IPS-15b (cell line): ENCODE measurements around the gene MAP3K3.

Experiments used
- H3K27me3 ChIP-seq: one replicate; pipeline ENCODE4 v1.6.1; 2013; ENCODE audit warnings: low read length; ENCODE audit not compliant: control insufficient read depth, insufficient read depth
- H3K36me3 ChIP-seq: one replicate; pipeline ENCODE4 v1.6.1; 2013; ENCODE audit warnings: low read length; ENCODE audit not compliant: control insufficient read depth, insufficient read depth
- H3K4me1 ChIP-seq: one replicate; pipeline ENCODE4 v1.6.1; 2013; ENCODE audit warnings: mild to moderate bottlenecking, low read length; ENCODE audit not compliant: control insufficient read depth, insufficient read depth
- H3K4me3 ChIP-seq: one replicate; pipeline ENCODE4 v1.5.1; 2013; ENCODE audit warnings: low read depth, low read length
- H3K9ac ChIP-seq: one replicate; pipeline ENCODE4 v1.6.1; 2013; ENCODE audit warnings: low read depth, mild to moderate bottlenecking, low read length
- H3K9me3 ChIP-seq: one replicate; pipeline ENCODE4 v1.6.1; 2013; ENCODE audit warnings: mild to moderate bottlenecking, low read length; ENCODE audit not compliant: control insufficient read depth, insufficient read depth

The MAP3K3 gene

DNA sequence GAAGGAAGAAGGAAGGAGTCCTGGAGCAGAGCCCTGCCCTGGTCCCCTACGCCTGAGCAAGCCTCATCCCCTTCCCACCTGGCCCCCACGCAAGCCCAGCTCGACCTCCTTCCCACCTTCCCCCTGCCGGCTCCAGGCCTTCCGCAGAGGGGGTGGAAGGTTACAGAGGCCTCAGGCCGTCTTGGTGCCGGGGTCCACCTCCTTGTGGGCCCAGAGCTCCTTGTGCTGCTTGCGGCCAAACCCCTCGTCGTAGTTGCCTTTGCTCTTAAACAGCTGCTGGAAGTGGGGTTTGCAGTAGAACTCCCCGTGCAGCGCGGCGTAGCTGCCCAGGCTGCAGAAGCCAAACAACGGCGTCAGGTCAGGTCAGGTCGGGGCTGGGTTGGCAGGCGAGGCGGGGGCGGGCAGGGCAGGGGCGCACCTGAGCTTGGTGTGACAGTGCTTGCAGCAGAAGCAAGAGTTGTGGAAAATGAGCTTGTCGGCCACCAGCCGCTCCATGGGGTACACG, 76.2 kb downstream of the MAP3K3 start:
- Histone ChIP-seq H3K4me3 (peak overlapping the region; percentile 56), H3K27me3 (no peaks in the 10 kb centered on the region), H3K4me1 (peaks cover 12% of the 10 kb centered on the region), H3K9ac (no peak overlapping the region), H3K36me3 (peaks cover 24% of the 10 kb centered on the region), H3K9me3 (no peaks in the 10 kb centered on the region)

- Histone ChIP-seq H3K27me3 (no peaks in the 10 kb centered on the region), H3K9me3 (no peaks in the 10 kb centered on the region), H3K36me3 (peaks cover 25% of the 10 kb centered on the region), H3K9ac (peak overlapping the region; percentile 37), H3K4me3 (peak overlapping the region; percentile 56), H3K4me1 (peaks cover 12% of the 10 kb centered on the region)
These were observed 76.8 kb downstream of the MAP3K3 start for GRCh38 chr17:63698886-63699637.

DNA sequence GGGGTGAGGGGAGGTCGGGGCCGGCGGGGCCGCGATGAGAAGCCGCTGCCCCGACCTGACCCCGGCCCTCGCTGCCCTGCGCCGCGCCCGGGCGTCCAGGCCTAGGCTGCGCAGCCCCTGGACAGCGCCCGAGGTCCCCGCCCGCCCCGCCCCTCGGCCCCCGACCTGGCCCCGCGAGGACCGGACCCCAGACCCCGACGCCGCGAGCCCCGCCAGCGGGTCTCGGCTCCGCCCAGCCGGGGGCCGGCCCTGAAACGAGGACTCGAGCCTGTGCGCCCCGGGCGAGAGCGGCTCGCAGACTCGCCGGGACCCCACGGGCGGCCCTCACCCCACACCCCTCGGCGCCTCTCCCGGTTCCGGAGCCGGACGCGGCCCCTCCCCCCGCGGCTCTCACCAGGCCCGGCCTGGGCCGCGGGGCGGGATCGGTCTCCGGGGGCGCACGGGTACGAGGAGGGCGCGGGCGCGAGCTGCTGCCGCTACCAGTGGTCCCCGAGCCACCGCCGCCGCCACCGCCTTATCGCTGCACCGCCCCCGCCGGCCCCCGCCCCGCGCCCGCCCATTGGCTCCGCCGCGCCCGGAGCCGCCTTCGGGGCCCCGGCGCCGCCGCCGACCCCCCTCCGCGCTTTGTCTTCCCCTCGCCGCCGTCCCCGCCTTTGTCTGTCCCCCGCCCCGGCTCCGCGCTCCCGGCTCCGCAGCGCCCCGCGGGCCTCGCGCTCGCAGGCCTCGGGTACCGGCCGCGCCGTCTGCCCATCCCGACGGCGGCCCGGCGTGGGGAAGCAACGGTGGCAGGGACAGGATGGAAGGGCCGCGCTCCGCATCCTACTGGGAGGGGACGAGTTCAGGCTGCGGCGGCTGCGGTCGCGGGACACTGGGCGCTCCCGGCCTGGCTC, 77.7 kb downstream of the MAP3K3 start, which contains the start of gene LIMD2:
TSS of gene LIMD2 (minus strand) at position 488 of the 890 bp plus-strand sequence. CDS start 827 bp downstream, outside the sequence.
- no peaks in the 10 kb centered on the region for H3K9me3 ChIP-seq
- peaks cover 27% of the 10 kb centered on the region for H3K36me3 ChIP-seq
- peaks cover 9% of the 10 kb centered on the region for H3K4me1 ChIP-seq
- peak within 1 kb of the TSS; percentile 65 for H3K9ac ChIP-seq
- no peaks in the 10 kb centered on the region for H3K27me3 ChIP-seq
- H3K4me3 ChIP-seq = peak within 1 kb of the TSS; percentile 67

- peaks cover 9% of the 10 kb centered on the region for H3K4me1 ChIP-seq
- peak overlapping the region; percentile 67 for H3K4me3 ChIP-seq
- H3K9ac ChIP-seq = peak overlapping the region; percentile 65
- H3K9me3 ChIP-seq = no peaks in the 10 kb centered on the region
- H3K36me3 ChIP-seq = peaks cover 31% of the 10 kb centered on the region
- H3K27me3 ChIP-seq = no peaks in the 10 kb centered on the region
These were observed 78.6 kb downstream of the MAP3K3 start for GRCh38 chr17:63700528-63701455.

DNA sequence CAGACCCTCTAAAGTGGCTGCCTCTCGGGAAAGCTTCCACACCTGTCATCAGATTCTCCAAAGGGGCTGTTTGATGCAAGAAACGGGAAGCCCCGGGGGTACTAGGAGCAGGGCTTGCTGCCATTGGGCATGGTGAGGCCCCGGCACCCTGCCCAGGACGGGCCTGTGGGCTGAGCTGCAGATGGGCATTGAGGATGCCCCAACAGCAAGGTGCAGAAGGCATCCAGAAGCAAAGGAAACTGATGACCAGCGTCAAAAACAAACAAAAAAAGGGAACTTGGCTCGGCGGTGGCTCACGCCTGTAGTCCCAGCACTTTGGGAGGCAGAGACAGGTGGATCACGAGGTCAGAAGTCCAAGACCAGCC, 79.2 kb downstream of the MAP3K3 start:
- no peaks in the 10 kb centered on the region for H3K9me3 ChIP-seq
- H3K4me3 ChIP-seq = peak overlapping the region; percentile 67
- H3K4me1 ChIP-seq = peaks cover 9% of the 10 kb centered on the region
- H3K36me3 ChIP-seq = peaks cover 31% of the 10 kb centered on the region
- no peaks in the 10 kb centered on the region for H3K27me3 ChIP-seq
- peak overlapping the region; percentile 65 for H3K9ac ChIP-seq

GRCh38 chr17:63701868-63702720, 79.9 kb downstream of the MAP3K3 start:
- Histone ChIP-seq H3K9me3 (no peaks in the 10 kb centered on the region), H3K4me3 (peak overlapping the region; percentile 67), H3K4me1 (peaks cover 5% of the 10 kb centered on the region), H3K9ac (peak overlapping the region; percentile 16), H3K36me3 (peaks cover 26% of the 10 kb centered on the region), H3K27me3 (no peaks in the 10 kb centered on the region)

GRCh38 chr17:63702721-63703015, 80.5 kb downstream of the MAP3K3 start:
- no peak overlapping the region for H3K9ac ChIP-seq

DNA sequence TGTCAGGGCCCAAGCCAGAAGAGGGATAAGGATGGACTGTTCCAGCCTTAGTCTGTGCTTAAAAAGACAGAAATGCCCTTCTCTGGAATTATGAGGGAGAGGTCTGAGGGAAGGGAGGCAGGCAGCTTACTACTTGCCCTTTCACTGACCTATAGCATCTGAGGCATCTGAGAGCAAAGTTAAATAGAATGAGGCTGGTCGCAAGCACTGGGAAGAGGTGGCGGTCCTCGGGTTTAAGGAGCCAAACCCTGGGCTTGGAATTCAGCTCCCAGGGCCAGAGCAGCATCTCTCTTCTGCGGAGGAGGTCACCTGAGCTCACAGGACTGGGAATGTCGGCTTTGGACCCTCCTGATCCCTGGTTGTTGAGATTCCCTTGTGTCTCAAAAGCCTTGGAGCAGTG, 80.8 kb downstream of the MAP3K3 start:
- H3K36me3 ChIP-seq = peaks cover 21% of the 10 kb centered on the region
- no peaks in the 10 kb centered on the region for H3K9me3 ChIP-seq
- H3K27me3 ChIP-seq = no peaks in the 10 kb centered on the region
- H3K4me3 ChIP-seq = no peak overlapping the region
- no peak overlapping the region for H3K9ac ChIP-seq
- H3K4me1 ChIP-seq = peaks cover 3% of the 10 kb centered on the region

More at GRCh38 chr17:63702721-63703015, 80.5 kb downstream of the MAP3K3 start:
- H3K36me3 ChIP-seq = peaks cover 21% of the 10 kb centered on the region
- H3K9me3 ChIP-seq = no peaks in the 10 kb centered on the region
- H3K4me3 ChIP-seq = no peak overlapping the region
- H3K4me1 ChIP-seq = peaks cover 3% of the 10 kb centered on the region
- H3K27me3 ChIP-seq = no peaks in the 10 kb centered on the region

DNA sequence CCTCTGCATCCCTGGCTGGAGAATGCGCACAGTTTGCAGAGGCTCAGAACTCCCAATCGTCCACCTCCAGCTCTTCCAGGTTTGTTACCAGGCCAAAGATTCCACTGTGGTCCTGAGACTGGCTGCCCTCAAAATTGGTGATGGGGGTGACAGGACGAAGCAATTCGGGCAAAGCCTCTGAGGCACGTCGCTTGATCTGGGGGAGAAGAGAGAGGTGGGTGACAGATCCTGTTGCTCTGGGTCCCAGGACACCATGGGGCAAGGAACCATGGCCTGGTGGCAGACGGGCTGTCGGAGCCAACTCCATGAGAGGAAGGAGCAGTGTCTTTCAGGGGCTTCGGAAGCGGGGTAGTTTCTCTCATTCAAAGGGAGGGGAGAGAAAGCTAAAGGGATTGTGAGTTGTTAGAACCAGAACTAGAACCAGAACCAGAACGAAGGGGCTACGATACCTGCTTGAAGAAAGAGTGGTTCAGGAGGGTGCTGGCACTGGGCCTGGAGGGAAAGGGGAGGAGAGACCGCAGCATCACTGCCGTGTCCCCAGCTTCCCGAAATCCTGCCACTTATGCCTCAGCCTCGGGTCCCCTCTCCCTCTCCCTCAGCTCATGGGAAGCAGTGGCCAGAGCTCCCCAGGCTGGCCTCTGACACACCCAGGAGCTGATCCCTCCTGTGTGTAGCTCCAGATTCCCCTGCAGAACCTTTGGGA, 81.5 kb downstream of the MAP3K3 start:
- Histone ChIP-seq H3K9me3 (no peaks in the 10 kb centered on the region), H3K9ac (no peak overlapping the region), H3K4me1 (no peaks in the 10 kb centered on the region), H3K27me3 (no peaks in the 10 kb centered on the region), H3K4me3 (no peak overlapping the region), H3K36me3 (peaks cover 20% of the 10 kb centered on the region)

DNA sequence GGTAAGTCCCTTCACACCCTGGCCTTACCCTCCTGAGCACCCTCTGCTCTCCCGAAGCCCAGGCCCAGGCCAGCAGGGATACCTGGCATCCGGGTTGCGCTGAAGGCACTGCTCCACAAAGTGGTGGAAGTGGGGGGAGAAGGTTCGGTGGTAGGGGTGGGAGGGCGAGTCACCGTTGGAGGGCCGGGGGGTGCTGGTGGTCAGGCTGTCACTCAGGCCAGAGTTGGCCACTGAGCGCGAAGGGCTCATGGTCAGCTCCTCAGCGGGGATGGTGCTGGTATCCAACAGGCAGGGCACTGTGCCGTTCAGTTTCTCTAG, 82.0 kb downstream of the MAP3K3 start:
- H3K27me3 ChIP-seq = no peaks in the 10 kb centered on the region
- no peaks in the 10 kb centered on the region for H3K9me3 ChIP-seq
- no peak overlapping the region for H3K9ac ChIP-seq
- H3K4me1 ChIP-seq = no peaks in the 10 kb centered on the region
- peaks cover 25% of the 10 kb centered on the region for H3K36me3 ChIP-seq
- no peak overlapping the region for H3K4me3 ChIP-seq
